Measurements from ENCODE around the gene RSBN1.

Gene RSBN1

DNA sequence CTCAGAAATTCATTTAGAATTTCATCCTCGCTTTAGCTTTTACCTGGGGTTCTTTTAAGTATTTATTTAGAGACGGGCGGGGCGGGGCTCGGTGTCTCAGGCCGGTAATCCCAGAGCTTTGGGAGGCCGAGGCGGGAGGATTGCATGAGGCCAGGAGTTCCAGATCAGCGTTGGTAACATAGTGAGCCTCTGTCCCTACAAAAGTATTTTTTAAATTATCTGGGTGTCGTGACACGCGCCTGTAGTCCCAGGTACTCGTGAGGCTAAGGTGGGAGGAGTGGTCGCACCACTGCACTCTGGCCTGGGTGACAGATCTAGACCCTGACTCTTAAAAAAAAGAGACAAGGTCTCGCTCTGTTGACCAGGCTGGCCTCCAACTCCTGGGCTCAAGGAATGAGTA, 942 bp upstream of the RSBN1 start:
- DNase-seq, result no peak

DNA sequence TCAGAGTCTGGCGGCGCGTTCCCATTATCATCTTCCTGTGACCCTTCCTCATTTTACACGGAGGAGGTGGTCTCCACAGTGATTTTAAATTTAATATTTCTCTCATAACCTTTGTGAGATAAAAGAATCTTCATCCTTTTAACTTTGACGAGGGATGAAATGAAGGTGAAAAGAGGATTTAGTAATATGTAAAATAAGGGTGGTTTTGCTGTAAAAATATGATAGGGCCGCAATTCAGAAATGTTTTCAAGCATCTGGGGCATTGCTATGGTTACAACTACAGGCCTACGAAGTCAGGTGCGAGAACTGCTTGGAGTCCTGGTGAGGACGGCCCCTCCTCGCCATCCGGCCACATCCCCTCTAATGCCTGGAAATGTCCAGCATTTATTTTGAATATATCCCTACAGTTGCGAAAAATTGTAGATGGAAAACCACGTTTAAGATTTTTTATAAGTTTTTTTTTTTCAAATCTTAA, 422 bp upstream of the RSBN1 start:
- peak in 10 of 58 donors; percentile 3 to 40 (median 18) for DNase-seq

- peak in 27 of 58 donors; percentile 18 to 82 (median 52) for DNase-seq
Observed at GRCh38 chr1:113811156-113811887, 954 bp downstream of the RSBN1 start.

- no peak for DNase-seq
Observed at GRCh38 chr1:113809670-113810602, 2.3 kb downstream of the RSBN1 start.

- no peak for DNase-seq
Observed at GRCh38 chr1:113808450-113809195, 3.7 kb downstream of the RSBN1 start.

DNA sequence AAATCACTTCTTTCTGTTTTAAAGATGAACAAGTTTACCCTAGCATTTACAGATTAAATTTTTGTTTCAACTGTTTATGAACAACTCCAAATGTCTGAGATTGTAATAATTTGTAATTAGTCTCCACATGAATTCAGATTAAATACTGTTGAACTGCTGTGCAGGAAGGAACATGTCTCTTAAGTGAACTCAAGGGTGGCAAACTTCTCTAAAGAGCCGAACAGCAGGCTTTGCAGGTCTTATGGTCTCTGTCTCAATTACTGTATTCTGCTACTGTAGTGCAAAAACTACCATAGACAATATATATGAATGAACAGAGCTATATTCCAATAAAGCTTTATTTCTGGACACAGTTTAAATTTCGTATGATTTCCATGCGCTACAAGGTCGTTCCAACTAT, 6.6 kb downstream of the RSBN1 start:
- DNase-seq, result no peak

GRCh38 chr1:113805256-113805531, 7.1 kb downstream of the RSBN1 start:
- no peak for DNase-seq

GRCh38 chr1:113804421-113805255, 7.6 kb downstream of the RSBN1 start:
- no peak for DNase-seq

DNA sequence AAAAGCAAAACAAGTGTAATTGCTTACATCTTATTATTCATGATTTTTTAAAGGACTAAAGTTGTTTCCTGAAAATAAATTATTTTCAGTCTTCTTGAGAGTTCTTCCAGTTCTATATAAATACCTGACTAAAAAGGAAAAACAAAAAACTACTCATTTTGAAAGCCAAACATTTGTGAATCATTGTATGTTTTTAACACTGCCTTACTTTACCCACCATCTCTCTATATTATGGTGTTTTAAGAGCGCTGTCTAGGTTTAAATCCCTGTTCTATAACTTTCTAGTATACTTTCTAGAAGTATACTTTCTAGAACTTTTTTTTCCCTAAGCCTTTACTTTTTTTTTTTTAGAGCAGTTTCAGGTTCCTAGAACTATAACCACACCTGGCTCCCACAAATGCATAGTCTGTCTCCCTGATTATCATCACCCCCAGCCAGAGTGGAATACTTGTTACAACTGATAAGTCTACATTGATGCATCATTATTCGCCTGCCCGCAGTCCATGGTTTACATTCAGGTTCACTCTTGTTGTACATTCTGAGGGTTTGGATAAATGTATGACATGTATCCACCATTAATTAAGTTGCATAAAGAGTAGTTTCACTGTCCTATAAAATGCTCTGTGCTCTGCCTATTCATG, 9.8 kb downstream of the RSBN1 start:
- DNase-seq, result no peak

DNA sequence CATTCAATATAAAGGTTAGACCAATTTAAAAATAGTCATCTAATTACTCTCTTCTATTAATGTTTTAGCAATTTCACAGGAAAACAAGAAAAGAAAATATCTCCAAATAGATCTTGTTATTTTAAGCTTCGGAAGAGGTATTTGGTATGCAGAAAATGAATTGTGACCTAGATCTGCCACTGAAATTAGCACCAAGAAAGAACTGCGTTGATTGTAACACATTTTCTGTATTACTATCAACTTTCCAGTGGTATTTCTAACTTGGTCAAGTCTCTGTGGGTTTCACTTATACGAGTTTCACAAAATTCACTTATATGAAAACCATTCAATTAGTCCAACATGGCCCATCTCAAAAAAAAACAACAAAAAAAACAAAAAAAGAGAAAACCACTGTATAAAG, 11.8 kb downstream of the RSBN1 start:
- no peak for DNase-seq

GRCh38 chr1:113797472-113797871, 14.8 kb downstream of the RSBN1 start:
- DNase-seq, result no peak

DNA sequence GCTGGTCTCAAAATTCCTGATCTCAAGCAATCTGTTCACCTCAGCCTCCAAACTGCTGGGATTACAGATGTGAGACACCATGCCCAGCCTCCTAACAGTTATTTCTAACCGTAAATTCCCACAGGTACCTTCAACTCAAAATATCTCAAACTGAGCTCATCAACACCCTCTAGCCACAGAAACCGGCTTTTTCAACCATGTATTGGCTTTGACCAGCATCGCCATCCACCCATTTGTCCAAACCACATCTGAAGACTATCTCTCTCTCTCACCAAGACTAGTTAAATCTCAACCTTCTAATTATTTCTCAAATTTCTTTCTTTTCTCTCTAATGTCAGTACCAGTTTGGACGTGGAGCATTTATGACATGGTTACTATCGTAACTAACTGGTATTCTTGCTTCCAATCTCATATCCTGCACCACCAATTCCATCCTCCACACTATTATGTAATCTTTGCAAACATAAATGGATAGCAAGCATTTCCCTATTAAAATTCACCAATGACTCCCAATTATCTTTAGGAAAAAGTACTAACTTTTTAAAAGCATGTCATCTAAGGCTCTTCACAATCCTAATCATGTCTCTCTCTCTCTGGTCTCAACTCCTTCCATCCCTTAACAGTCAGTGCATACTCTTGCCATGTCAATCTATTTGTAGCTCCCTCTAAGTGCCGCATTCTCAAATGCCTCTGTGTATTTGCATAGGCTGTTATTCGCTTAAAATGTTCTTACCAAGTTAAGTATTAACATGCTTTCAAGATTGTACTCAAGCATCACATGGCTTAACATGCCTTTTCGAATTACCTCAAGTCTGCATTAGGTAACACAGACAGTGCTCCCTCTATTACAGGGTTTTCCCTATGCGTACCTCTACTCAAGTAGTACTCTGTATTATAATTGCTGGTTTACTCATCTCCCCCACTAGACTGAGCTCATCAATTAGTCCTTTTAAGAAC, 18.1 kb downstream of the RSBN1 start:
- no peak for DNase-seq

DNA sequence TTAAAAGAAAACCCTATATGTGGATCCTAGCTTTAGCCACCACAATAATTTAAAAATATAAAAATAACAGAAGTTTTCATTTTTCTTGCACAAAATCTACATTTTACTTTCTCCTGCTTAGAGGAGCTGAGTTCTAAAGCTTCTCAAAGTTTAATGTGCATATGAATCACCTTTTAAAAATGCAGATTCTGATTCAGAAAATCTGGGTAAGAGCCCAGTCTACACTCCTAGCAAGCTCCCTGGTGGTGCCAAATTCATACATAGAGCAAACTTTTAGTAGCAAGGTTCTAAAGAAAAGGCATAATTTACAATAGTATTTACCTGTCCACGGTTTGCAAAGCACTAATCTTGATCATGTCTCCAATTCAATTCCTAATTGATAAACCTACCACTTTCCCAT, 19.3 kb downstream of the RSBN1 start:
- no peak for DNase-seq

GRCh38 chr1:113792471-113792870, 19.8 kb downstream of the RSBN1 start:
- DNase-seq, result no peak

- no peak for DNase-seq
Observed at GRCh38 chr1:113788802-113789201, 23.5 kb downstream of the RSBN1 start.

- DNase-seq, result no peak
Observed at GRCh38 chr1:113787663-113788062, 24.6 kb downstream of the RSBN1 start.

DNA sequence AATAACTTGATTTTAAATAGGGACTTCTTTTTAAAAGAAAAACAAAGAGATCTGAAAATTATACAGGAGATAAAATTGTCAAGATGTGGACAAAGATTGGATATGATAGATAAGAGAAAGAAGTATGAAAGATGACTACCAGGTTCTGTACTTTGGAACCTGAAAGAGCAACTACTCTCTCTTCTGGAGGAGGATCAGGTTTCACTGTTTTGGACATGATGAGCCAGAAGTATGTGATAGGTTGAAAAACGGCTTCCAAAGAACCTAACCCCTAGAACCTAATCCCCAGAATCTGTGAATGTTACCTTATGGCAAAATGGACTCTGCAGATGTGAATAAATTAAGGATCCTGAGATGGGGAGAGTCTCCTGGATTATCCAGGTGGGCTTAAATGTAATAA, 26.2 kb downstream of the RSBN1 start:
- no peak for DNase-seq

- no peak for DNase-seq
Observed at GRCh38 chr1:113784104-113784779, 28.0 kb downstream of the RSBN1 start.

Data from anterior cingulate cortex (tissue), 58 donors.